Activated CD4-positive, CD25-positive, alpha-beta regulatory T cell (primary cell): ENCODE data around the gene ZSCAN5A.
A peak's percentile ranks its signal among the peaks of the same experiment; 100 is the strongest.
"Not testable (repeated sequence)": the region's sequence is repeated elsewhere in the genome, so short reads cannot be mapped to it uniquely, and the experiment has no call there.

Experiments
- DNase-seq, 4 experiments: peaks; one replicate each; lab custom pipeline; 2025; lab: John Stamatoyannopoulos, UW

ZSCAN5A gene

GRCh38 chr19:56314018-56314380 is 640 bp downstream of the ZSCAN5A start:
- DNase-seq: no peak

DNA sequence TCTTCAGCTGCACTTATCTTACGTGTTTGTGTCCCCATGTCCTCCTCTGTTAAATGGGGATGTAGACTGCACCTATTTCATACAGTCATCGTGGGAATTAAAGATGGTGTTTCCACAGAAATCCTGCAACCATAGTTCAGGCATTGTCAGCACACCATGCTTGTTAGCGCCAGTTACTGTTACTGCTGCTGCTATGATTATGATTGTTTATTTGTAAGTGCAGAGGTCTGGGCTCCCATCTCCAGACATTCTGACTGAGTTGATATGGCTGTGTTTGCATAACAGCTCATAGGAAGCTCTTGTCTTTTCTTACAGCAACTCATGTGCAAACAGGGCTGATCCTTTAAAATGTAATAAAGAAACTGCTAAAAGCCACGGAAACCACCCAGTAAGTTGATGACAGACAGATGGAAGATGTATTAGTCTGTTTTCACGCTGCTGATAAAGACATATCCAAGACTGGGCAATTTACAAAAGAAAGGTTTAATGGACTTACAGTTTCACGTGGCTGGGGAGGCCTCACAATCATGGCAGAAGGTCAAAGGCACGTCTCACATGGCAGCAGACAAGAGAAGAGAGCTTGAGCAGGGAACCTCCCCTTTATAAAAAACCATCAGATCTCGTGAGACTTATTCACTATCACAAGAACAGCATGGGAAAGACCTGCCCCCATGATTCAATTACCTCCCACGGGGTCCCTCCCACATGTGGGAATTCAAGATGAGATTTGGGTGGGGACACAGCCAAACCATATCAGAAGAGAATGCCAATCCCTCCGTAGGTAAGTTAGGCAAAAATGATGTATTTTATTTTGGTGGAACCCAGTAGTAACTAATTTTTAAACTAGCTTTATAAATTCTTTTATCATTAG is 1.6 kb downstream of the ZSCAN5A start:
- DNase-seq: no peak

DNA sequence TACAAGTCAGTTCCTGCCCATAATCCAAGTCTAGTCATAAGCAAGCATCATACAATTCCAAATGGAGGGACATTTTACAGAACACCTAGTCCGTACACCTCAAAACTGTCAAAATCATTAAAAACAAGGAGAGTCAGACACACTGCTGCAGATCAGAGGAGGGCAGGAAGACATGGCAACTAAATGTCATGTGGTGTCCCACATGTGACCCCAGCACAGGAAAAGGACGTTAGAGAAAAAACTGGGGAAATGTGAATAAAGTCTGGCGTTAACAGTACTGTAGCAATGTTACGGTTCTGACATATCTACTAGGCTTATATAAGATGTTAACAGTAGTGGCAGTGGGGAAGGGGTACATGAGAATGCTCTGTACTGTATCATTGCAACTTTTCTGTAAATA is 2.3 kb downstream of the ZSCAN5A start:
- no peak for DNase-seq

DNA sequence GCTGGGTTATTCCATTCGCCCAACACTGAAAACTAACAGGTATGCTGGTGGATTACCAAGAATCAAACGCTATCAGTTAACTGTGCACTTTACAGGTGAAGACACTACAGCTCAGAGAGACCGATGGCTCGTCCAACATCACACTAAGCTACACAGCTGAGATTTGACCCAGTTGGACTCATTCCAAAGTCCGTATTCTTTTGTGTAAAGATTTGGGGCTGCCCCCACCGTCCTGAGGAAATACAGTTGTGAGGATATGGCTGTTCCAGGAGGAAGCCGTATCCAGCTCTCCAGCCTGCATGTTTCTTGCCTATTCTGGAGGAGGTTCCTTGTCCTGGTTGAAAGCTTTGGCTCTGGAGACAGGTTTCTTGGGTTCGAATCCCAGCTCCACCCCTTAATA is 4.2 kb downstream of the ZSCAN5A start:
- DNase-seq: no peak

DNA sequence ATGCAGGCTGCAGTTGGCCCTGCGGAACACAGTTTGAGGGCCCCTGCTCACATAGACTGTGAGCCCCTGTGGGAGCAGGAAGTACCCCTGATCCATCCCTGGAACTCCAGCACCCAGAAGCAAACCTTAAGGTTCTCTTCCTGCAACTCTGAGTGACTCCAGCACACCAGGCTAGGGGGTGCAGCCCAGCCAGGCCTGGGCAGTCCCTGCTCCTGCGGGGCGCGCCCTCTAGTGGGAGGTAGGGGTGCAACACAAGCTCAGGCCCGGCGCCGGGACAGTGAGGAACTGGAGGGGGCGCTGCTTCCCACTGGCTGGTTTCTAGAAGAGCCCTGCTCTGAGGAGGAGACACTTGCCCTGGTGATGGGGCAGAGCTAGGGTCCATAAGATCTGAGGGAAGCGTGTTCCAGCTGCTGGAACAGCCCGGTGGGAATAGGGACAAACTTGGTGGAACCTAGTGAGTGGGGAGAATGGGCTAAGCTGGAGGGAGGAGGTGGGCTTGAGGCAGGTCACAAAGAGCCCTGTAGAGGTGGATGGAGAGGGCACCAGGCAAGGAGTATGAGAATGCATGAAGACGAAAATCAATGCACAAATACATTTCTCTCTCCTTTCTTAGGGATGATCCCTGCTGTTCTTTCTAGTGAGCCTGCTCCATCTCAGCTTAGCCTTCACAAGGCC is 5.0 kb downstream of the ZSCAN5A start:
- DNase-seq: peak; percentile 11 to 31 (median 23)

- DNase-seq: no peak
Observed at GRCh38 chr19:56308792-56309191, 5.8 kb downstream of the ZSCAN5A start.

DNA sequence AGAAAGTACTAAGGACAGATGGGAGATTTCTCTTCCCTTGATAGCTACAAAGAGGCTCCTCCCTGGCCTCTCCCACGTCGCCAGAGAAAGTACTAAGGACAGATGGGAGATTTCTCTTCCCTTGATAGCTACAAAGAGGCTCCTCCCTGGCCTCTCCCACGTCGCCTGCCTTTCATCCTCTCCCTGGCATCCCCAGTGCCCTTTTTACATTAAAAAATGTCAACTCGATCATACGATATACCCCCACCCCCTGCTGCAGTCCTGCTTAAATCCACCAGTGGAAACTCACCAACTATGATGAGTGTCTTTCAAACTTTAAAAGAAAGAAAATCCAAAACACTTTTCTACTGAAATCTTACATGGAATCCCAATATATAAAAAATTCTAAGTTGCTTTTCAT is 7.6 kb downstream of the ZSCAN5A start:
- DNase-seq: not testable (repeated sequence)

GRCh38 chr19:56306016-56306415 is 8.6 kb downstream of the ZSCAN5A start:
- DNase-seq: no peak

DNA sequence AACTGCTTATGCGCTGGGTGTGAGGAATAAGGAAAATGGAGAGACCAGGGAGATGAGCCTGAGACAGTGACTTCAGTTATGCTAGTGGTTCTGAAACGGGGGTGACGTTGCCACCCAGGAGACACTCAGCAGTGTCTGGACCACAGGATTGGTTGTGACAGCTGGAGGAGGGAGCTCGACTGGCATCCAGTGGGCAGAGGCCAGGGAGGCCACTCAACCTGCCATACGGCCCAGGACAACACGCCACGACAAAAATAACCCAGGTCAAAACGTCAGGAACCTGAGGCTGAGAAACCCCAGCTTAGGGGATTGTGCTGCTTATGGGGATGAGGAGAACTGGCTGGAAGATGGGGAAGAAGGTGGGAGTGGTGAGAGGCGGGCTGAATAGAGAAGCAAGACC is 10.4 kb downstream of the ZSCAN5A start:
- no peak for DNase-seq

GRCh38 chr19:56301886-56302620 is 12.6 kb downstream of the ZSCAN5A start:
- DNase-seq: no peak

DNA sequence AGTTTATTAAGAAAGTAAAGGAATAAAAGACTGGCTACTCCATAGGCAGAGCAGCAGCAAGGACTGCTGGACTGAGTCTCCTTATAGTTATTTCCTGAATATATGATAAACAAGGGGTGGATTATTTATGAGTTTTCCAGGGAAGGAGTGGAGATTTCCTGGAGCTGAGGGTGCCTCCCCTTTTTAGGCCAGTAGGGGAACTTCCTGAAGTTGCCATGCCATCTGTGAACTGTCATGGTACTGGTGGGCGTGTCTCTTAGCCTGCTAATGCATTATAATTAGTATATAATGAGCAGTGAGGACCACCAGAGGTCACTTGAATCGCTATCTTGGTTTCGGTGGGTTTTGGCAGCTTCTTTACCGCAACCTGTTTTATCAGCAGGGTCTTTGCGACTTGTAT is 13.5 kb downstream of the ZSCAN5A start:
- no peak for DNase-seq

DNA sequence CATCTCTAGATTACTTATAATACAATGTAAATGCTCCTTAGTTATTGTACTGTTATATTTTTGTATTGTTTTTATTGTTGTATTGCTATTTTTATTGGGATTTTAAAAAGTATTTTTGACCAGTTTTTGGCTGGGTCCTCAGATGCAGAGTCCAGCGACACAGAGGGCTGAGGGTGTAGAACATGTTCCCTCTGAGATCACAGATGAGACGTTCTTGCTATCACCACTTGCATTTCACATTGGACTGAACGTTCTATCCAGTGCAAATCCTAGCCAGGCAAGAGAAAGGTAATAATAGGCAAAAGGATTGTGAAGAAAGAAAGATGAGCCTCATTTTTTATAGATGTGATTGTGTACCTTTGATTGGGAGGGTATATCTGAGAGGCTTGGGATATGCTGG is 15.0 kb downstream of the ZSCAN5A start:
- no peak for DNase-seq

DNA sequence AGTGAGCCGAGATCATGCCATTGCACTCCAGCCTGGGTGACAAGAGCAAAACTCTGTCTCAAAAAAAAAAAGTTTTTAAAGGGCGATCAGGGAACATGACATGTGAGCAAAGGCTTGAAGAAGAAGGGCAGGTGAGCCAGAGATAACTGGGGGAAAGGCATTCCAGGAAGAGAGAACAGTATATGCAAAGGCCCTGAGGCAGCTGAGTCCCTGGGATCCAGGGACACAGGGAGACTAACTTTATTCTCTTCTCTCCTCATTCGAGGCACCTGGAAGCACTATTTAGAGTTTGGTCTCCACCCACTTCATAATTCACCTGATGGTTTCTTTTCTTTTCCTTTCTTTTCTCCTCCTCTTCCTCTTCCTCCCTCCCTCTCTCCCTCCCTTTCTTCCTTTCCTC is 17.6 kb downstream of the ZSCAN5A start:
- no peak for DNase-seq

- no peak for DNase-seq
Observed at GRCh38 chr19:56295531-56296455, 18.8 kb downstream of the ZSCAN5A start.

DNA sequence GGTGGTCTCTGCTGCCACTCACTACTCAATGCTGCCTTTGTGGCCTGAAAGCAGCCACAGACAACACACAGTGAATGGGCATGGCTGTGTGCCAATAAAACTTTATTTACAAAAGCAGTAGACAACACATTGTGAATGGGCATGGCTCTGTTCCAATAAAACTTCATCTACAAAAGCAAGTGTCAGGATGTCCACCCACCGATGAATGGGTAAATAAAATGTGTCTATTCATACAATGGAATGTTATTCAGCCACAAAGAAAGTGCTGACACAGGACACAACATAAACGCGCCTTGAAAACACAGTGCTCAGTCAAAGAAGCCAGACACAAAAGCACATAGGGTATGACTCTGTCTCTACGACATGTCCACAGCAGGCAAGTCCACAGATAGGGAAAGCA is 20.1 kb downstream of the ZSCAN5A start:
- DNase-seq: no peak

DNA sequence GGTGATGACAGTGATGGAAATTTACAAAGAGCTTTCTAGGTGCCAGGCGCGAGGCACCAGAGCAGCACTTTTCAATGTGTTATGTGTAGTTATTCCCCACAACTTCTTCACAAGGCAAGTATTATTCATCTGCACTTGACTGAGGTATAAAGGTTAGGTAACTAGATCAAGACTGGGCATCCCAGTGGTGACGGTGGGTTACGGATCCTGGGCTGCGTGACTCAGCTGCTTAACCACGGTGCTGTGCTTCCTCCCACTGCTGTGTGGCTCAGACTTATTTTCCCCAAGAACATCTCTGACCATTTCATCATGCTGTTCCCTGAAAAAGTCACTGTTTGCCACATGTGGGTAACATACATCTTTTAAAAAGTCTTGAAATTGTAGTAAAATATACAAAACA is 22.8 kb downstream of the ZSCAN5A start:
- no peak for DNase-seq

GRCh38 chr19:56290104-56290503 is 24.5 kb downstream of the ZSCAN5A start:
- DNase-seq: no peak

- DNase-seq: no peak
Observed at GRCh38 chr19:56284746-56285145, 29.9 kb downstream of the ZSCAN5A start.

DNA sequence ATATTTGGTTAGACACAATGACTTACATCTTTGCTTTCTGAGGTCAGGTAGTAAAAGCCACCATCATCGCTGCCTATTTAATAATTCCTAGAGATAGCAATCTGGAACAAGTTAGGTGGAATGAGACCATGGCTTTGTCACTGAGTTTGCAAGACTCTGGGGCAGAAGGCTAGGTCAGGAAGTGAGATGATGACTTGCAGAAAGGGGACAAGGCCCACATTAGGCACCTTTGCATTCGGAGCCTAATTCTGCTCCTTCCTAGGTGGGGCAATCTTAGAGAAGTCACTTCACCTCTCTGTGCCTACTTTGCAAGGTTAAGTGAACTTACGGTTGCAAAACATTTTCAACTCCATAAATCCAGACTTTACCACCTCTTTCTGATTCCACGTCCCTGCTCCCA is 31.8 kb downstream of the ZSCAN5A start:
- DNase-seq: no peak

DNA sequence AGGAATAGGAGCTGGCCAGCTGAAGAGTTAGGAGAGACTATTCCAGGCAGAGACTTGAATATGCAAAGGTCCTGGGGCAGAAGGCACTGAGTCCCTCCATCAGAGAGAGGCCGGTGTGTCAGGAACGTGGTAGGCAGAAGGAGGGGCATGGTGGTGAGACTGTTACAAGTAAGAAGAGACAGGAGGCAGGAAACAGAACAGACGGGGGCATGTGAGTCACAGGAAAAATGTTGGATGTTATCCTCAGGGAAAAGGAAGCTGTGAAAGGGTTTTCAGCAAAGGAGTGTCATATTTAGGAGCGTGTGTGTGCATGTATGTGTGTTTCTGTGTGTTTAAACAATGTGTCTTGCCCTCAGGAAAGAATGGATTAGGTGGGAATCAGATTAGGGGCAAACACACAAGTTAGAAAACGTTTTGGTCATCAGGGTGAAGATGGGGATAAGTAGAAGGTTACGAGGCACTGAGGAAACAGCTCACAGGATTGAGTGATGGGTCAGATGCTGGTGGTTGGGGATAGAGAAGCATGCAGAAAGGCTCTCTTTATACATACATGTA is 41.0 kb downstream of the ZSCAN5A start:
- no peak for DNase-seq

DNA sequence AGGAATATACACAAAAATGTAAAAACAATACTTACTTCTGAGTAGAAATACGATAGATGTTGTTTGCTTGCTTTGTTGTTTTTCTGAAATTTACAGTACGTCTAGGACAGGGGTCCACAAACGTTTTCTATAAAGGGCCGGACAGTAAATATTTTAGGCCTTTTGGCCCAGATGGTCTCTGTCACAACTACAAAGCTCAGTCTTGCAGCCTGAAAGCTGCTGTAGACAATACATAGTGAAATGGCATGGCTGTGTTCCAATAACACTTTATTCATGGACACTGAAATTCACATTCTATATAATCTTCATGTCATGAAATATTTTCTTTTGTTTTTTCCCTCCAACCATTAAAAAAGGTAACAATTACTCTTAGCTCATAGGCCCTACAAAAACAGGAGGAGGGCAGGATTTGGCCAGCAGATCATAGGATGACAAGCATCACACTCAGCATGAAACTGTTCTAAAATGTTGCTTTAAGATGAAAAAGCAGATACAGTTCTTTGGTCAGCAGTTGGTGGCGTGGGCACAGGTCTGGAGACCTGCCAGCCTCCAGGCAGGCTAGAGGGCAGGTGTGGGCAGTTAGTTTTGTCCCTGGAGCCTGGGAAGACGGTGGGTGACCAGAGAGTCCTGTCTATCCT is 42.4 kb downstream of the ZSCAN5A start, which contains the start of gene EDDM13:
EDDM13 (plus strand) TSS at position 588 of the 638 bp plus-strand sequence. CDS start 87 bp downstream, outside the sequence.
- DNase-seq: no peak
